Measurements from ENCODE around the gene INF2.
A peak's percentile ranks its signal among the peaks of the same experiment; 100 is the strongest.
"Not testable (repeated sequence)": the region's sequence is repeated elsewhere in the genome, so short reads cannot be mapped to it uniquely, and the experiment has no call there.

Gene INF2

DNA sequence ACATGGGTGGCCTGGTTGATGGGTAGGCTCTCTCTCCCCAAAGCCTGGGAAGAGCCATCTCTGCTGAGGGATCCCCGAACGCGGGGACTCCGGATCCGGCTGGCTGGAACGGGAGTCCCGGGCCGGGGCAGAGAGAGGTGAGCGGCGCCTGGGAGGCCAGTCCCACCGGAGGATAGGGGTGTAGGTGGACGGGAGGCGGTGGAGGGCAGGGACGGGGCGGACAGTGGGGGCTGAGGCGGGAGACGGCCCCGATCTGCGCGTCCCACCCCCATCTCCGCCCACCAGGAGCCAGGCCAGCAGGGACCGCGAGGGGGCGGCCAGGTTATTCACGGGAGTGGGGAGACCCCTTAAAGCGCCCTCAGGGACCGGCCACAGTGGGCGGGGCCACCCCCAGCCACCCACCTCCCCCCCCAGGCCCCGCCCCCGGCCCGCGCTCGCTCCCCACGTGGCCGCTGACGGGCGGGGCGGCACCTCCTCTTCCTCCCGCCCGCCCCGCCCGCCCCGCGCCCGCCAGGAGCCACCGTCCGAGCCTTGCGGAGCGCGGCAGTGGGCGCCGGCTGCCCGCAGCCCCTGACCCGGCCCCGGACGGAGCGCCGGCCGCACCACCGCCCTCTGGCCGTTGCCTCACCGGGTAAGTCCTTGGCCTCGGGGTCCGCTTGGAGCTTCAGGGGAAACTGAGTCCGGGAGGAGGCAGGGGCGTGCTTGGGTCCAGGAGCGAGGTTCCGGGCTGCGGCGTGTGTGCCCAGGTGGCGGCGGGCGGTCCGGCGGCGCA, at the start of gene INF2:
Gene INF2, plus strand, starts transcription at position 510 of the 772 bp plus-strand sequence. CDS start 11,748 bp downstream, outside the sequence.
- no peak for FAIRE-seq
- DNase-seq (ENCODE audit: low spot score), result peak; percentile 81

DNA sequence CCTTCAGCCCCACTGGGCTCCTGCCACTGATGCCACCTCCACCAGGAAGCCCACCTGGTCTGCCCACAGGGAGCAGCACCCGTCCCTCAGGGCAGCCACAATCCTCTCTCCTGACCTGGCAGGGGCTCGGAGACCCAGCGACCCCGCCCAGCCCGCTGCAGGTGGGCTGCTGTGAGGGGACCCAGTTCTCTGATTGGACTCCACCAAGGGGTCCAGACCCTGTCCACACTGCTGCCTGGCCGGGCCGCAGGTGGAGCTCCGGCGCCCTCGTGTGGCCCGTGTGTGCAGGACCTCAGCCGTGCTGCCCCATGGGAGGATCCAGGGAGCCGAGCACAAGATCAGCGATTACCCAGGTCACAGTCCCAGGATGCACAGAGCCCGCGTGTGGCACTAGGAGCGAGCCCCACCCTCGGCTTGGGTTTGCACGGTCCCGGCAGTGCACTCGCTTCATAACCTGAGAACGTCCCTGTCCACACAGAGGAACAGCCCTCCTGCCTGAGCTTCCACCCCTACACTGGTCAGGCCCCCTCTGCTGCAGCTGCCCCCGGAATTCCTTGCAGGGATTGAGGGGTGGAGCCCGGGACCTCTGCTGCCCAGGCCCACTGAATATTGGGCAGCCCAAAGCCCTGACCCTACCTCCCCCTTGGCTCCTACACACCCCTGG, 49.4 kb upstream of the INF2 start:
- FAIRE-seq (no peak), DNase-seq (ENCODE audit: low spot score) (peak; percentile 76)

DNA sequence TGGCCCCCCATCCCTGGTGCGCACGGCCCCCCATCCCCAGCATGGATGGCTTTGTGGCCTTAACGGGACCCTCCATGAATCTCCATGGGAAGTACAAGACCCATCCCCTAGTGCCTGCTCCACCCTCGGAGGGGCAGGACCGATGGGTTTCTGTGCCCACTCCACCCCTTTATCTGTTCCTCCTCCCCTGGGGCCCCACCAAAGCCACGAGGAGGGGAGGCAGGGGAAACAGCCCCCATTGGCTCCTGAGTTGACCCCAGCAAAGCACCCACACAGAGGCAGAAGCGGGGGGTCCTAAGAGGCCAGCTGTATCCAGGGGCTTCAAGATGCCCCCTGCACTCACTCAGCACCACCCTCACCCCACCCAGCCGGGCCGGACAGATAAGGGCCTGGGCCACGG, 48.7 kb upstream of the INF2 start:
- DNase-seq (ENCODE audit: low spot score) (no peak), FAIRE-seq (no peak)

- FAIRE-seq (no peak), DNase-seq (ENCODE audit: low spot score) (no peak)
These were observed 47.5 kb upstream of the INF2 start for GRCh38 chr14:104641753-104642539.

DNA sequence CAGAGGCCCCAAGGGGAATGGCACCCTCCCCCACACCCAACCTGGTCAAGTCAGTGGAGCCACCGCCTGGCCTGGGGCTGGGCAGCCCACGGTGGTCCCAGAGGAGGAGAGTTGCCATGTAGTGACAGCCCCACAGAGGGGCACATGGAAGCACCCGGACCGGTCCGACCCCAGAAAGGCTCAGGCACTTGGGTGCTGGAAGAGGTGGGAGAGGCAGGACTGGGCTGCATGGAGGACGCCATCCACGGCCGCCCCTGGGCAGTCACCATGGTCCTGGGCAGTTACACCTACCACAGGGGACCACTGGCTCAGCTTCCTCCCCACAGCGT, 46.9 kb upstream of the INF2 start:
- FAIRE-seq (no peak), DNase-seq (ENCODE audit: low spot score) (no peak)

DNA sequence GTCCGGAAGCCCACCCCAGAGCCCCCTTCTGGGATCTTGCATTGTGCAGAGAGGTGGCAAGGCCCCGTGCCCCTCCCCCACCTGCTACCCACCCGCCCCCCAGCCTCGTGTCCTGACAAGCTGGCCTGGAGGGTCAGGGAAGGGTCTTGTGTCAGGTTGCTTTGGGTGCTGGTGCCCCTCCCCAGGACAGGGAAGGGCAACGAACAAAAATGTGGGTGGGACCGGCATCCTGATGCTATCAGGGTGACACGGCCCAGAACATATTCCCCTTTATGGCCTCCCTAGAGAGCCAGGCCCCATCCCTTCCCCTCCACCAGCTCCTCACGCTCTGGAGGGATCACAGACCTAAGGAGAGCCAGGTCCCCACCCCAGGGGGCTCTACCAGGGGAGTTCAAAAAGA, 46.1 kb upstream of the INF2 start:
- DNase-seq (ENCODE audit: low spot score), result no peak
- no peak for FAIRE-seq

GRCh38 chr14:104644091-104644635, 45.3 kb upstream of the INF2 start:
- FAIRE-seq, result no peak

DNA sequence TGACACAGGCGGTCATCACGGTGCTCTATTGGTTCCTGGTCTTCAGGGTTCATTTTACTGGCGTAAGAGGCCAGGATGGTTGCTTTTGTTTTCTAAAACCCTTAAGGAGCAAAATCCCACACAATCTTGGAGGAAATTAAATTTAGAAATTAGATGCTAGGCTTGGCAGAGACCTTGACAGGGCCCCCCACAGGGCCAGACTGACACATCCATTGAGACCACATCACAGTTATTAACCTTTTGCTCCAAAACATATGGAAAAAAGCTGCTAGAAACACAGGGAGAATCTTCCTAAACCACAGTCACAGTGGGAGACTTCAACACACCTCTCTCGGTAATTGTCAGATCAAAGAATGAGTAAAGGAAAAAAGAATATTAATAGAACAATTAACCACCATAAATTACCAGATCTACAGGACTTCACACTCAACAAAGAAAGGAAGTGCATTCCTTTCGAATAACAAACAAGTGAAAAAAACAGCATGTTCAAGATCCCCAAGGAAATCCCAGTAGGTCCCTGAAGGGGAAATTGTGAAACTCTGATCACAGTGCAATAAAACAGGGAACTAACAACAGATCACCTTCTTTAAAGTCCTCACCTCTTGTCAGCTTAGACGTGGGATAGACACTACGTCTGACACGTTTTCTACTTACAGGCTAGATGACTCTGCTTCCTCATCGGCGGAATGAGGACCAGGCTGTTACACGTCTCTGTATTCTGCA, 44.6 kb upstream of the INF2 start:
- DNase-seq (ENCODE audit: low spot score) (no peak), FAIRE-seq (no peak)

More at GRCh38 chr14:104644091-104644635, 45.3 kb upstream of the INF2 start:
- DNase-seq (ENCODE audit: low spot score), result no peak

DNA sequence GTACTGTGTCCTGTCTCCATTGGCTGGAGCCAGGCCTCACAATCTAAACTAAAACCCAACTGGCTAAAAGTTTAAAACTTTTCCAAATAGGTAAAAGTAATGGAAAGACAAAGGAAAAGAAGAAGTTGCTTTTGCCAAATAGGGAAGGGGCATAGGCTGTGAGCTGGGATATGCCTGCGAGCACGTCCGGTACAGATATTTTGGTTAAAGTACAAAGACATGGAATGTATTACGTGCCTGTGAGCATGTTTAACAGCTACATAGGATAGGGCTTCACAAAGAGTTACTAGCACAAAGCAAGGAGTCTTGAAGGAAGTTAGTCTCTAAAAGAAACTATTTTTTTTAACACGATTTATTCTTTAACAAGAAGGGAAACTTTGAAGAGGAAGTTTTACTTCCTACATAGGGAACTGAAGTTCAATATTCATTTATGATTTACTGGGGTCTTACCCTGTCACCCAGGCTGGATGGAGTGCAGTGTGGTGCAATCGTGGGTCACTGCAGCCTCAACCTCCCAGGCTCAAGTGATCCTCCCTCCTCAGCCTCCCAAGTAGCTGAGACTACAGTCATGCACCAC, 41.9 kb upstream of the INF2 start:
- no peak for FAIRE-seq

DNA sequence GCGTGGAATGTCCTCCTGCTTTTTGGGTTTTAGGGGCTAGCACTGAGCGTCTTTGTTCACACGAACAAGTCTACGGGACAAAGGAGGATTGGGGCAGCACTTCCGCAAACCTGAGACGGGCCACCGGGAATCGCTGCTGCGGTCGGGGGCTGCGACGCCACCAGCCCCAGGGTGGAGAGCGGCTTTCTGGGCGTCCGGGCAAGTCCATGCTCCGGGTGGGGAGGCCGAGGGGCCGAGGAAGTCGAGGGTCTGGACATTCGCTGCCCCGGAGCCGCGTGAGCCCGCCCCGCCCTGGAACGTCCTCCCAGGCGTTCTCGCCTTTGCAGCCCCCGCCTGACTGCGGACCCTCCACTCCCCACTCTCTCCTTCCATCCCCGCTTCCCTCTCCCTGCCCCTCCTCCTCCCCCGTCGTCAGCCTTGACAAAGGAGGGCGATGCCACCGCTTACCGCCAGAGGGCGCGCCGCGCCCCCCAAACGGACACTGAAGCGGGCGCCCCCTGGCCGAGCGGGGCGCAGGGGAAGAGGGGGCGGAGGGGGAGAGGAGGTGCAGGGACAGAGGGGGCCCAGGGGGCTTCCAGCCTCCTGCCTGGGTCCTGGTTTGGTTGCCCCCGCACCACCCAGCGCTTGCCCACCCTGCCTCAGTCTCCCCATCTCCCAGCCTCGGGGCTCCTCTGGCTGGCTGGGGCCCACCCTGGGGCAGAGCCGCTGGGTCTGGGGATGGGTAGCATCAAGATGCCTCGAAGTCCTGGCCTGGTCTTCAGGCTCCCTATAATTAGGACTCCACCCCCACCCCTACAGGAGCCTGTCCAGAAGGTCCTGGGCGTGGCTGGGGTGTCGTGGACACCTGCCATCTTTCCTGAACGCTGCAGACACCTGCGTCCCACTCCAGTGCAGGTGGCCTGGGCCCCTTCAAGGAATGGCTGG, 39.1 kb upstream of the INF2 start:
- FAIRE-seq (no peak), DNase-seq (ENCODE audit: low spot score) (peak; percentile 46)

More for the DNA sequence above, 41.9 kb upstream of the INF2 start:
- no peak for DNase-seq (ENCODE audit: low spot score)

DNA sequence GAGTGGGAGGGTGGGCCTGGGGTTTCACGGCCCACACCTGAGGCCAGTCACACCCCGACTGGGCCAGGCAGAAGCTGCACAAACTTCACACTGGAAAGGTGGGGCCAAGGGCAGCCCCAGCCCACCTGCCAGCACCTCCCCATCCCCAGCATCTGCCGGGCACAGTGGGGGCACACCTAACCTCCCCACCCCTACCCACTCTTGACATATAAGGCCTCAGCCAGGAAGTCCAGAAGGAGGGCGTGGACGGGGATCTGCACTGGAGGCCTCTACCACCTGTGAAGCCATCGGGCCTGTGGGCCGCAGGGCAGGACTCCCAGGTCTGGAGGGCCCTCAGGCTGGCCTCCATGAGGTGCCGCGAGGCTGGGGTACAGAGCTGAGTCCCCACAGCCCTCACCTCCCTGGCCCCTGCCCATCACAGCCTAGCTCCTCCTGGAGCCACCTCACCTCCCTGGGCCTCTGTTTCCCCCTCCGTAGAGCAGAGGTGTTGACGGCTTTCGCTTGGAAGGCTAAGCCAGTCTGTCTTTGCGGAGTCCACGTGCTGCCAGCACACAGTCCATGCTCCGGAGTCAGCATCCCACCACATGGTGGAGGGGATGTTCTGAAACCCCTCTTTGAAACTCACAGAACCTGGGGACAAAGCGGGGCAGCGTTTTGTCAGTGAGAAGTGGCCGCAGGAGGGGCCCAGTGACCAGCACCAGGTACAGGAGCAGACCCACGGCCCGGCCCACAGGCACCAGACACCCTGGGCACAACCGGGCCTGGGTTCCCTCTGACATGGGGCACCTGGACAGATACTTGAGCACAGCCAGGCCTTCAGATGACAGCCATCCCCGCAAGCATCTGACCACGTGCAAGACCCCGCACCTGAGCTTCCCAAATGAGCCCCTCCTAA, 38.2 kb upstream of the INF2 start:
- DNase-seq (ENCODE audit: low spot score), result no peak
- no peak for FAIRE-seq

DNA sequence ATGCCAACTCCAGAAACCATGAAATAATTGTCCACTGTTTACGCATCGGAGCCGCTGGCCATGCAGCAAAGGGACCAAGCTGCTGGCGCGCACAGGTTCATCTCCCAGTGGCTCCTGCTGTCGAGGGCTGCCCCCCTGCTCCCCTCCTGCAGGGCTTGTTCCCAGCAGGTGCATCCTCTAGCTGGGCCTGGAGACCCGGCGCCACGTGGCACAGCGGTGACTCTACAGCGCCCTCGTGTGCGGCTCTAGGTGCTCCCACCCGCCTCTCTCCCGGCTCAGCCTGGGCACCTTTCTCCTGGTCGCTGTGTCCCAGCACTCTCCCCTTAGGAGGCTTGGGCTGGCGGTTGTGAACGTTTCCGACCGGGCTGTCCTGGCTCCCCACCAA, 37.5 kb upstream of the INF2 start:
- DNase-seq (ENCODE audit: low spot score) (no peak), FAIRE-seq (no peak)

- no peak for FAIRE-seq
- DNase-seq (ENCODE audit: low spot score), result no peak
These were observed 37.0 kb upstream of the INF2 start for GRCh38 chr14:104652386-104652785.

- not testable (repeated sequence) for FAIRE-seq; DNase-seq (ENCODE audit: low spot score)
These were observed 36.1 kb upstream of the INF2 start for GRCh38 chr14:104653130-104653920.

DNA sequence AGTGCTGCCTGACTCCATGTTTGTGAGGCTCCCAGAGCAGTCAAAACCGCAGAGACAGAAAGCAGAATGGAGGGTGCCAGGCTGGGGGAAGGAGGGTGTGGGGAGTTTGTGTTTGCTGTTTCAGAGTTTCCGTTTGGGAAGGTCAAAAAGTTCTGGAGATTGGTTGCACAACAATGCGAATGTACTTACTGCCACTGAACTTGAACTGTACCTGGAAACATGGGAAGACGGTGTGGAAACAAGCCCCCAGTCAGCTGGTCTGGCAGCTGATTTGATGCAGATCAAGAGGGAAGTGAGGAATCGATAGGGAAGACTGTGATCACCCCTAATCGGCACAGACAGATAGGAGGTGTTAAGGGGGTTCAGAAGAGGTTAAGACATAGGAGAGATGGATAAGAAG, 35.3 kb upstream of the INF2 start:
- FAIRE-seq (no peak), DNase-seq (ENCODE audit: low spot score) (no peak)

GRCh38 chr14:104655128-104655848, 34.1 kb upstream of the INF2 start:
- no peak for FAIRE-seq
- DNase-seq (ENCODE audit: low spot score), result no peak

DNA sequence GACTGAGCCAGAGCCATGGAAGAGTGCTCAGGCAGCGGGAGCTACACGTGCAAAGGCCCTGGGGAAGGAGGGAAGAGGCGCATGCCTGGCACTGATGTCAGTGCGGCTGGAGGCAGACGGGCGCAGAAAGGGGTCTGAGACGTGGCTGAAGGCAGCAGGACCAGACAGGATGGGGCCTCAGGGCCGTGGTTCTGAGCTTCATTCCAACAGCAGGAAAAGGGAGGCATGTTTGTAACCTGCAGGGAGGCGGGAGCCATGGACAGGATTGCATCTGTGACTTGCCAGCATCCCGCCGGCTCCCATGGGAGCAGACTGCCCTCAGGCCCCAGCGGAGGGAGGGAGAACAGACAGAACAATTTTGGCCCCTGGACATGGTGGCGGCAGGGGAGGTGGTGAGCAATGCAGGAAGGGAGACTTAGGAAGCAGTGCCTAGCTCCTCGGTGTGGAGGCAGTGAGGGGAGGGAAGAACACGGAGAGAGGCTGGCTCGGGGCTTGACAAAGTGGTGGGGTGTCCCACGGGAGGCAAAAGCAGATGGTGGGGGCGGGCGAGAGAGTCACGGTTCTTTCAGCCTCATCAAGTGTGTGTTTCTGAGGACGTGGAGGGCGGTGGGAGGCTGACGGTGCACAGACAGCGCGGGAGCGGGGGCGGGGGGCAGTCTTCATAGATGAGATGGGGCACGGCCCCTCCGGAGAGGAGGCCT, 33.3 kb upstream of the INF2 start:
- FAIRE-seq, result no peak
- no peak for DNase-seq (ENCODE audit: low spot score)
